Astrocyte (in vitro differentiated cells and primary cell): ENCODE measurements around the gene SPP2. TPM values are rescaled to one million over a fixed set of nuclear protein-coding genes. Genes with fewer than 3 reads are reported as not detected.

ENCODE experiments used
- DNase-seq: peaks from one replicate; pipeline ENCODE4 v3.0.0-alpha.2; 2010; ENCODE audit warnings: low read depth
- FAIRE-seq: peaks from 2 replicates; lab custom pipeline; 2011; peaks lifted over from hg19 to GRCh38; lab: Jason Lieb, UNC
- H2AFZ ChIP-seq: 2 replicates; pipeline ENCODE4 v1.6.0; 2012; ENCODE audit warnings: low read depth, low read length, inconsistent platforms
- H3K27ac ChIP-seq: 2 replicates; pipeline ENCODE4 v1.5.1; 2011; ENCODE audit warnings: low read depth, low read length, inconsistent platforms
- H3K27me3 ChIP-seq: 2 replicates; pipeline ENCODE4 v1.6.0; 2011; ENCODE audit warnings: low read length, inconsistent platforms; ENCODE audit not compliant: insufficient read depth
- H3K36me3 ChIP-seq: 2 replicates; pipeline ENCODE4 v1.5.1; 2011; ENCODE audit warnings: low read length, inconsistent platforms; ENCODE audit not compliant: insufficient read depth
- H3K4me1 ChIP-seq: 2 replicates; pipeline ENCODE4 v1.5.1; 2011; ENCODE audit warnings: low read length, inconsistent platforms; ENCODE audit not compliant: insufficient read depth
- H3K4me2 ChIP-seq: 2 replicates; pipeline ENCODE4 v1.6.0; 2012; ENCODE audit warnings: low read length, inconsistent platforms
- H3K4me3 ChIP-seq: 2 replicates; pipeline ENCODE4 v1.5.1; 2011; ENCODE audit warnings: low read depth, mild to moderate bottlenecking, low read length, inconsistent platforms; ENCODE audit not compliant: insufficient read depth
- H3K79me2 ChIP-seq: 2 replicates; pipeline ENCODE4 v1.6.0; 2012; ENCODE audit warnings: mild to moderate bottlenecking, low read length, inconsistent platforms; ENCODE audit not compliant: insufficient read depth
- H3K9ac ChIP-seq: 2 replicates; pipeline ENCODE4 v1.6.0; 2012; ENCODE audit warnings: mild to moderate bottlenecking, low read length, inconsistent platforms
- H3K9me3 ChIP-seq: 2 replicates; pipeline ENCODE4 v1.5.1; 2012; ENCODE audit warnings: low read depth, mild to moderate bottlenecking, low read length, inconsistent platforms; ENCODE audit not compliant: insufficient read depth
- H4K20me1 ChIP-seq: 2 replicates; pipeline ENCODE4 v1.6.0; 2012; ENCODE audit warnings: low read length, inconsistent platforms; ENCODE audit not compliant: insufficient read depth
- H3K27ac Mint-ChIP-seq: one replicate; pipeline ENCODE4 v1.8.0; 2021; ENCODE audit warnings: mild to moderate bottlenecking, mixed read lengths; ENCODE audit not compliant: unreplicated experiment
- H3K27me3 Mint-ChIP-seq: one replicate; pipeline ENCODE4 v1.8.0; 2021; ENCODE audit warnings: low read depth, mixed read lengths; ENCODE audit not compliant: unreplicated experiment
- H3K36me3 Mint-ChIP-seq: one replicate; pipeline ENCODE4 v1.8.0; 2021; ENCODE audit warnings: low read depth, mixed read lengths; ENCODE audit not compliant: unreplicated experiment
- H3K4me1 Mint-ChIP-seq: one replicate; pipeline ENCODE4 v1.8.0; 2021; ENCODE audit warnings: low read depth, mixed read lengths; ENCODE audit not compliant: unreplicated experiment
- H3K4me3 Mint-ChIP-seq: one replicate; pipeline ENCODE4 v1.8.0; 2021; ENCODE audit warnings: mild to moderate bottlenecking, moderate library complexity, mixed read lengths; ENCODE audit not compliant: unreplicated experiment
- H3K9me3 Mint-ChIP-seq: one replicate; pipeline ENCODE4 v1.8.0; 2021; ENCODE audit warnings: mild to moderate bottlenecking, mixed read lengths; ENCODE audit not compliant: unreplicated experiment
- EZH2 ChIP-seq: IDR thresholded peaks from 2 replicates; pipeline ENCODE4 v1.6.1; 2012; ENCODE audit warnings: mild to moderate bottlenecking, low read length, inconsistent platforms; ENCODE audit not compliant: insufficient read depth
- total RNA-seq: library from RNA; stranded (reverse); gene quantifications from 2 replicates; pipeline ENCODE4 v1.2.1, GENCODE V29; 2021
- TF ChIP-seq, protein P1 (sequence below): IDR thresholded peaks from 2 replicates; pipeline ENCODE4 v1.5.1; 2011; ENCODE audit warnings: low read depth, mild to moderate bottlenecking, inconsistent platforms, low read length, moderate library complexity; ENCODE audit not compliant: insufficient read depth

Gene SPP2
- total RNA-seq, 1 donor from 2014 or later = not detected

DNA sequence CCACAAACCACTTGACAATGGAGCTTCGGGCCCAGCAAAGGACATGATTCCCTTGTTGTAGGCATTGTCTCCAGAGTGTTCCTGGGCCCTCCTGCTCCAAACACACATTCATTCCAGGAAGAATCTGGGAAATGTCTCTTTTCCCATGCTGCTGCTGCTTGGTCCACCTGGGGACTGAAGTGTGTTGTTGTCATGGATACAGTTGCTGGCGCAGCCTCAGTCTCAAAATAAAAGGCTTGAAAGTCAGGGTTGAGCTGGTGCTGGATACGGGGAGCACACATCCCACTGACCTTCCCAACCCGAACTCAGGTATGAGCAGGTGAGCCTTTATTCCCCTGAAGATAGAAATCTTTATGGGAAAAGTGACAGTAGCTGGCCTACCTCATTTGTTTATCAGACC is 30.6 kb upstream of the SPP2 start:
- FAIRE-seq = no peak

DNA sequence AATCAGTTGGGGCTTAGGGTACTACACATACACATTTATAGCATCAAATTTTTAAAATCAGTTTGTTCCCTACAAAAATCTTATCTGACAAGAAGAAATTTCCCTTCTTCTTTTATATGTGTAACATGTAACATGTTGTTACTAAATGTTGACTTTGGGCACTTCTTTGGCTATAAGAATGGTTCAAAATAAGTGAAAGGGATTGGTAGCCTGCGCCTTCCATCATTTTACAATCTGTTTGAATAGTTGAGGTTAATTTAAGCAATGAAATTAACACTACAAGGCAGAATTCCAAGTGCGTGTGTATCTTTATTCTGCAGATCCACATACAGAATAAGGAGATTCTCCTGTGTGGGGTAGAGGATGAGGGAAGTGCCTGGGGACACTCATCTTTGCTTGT is 30.2 kb upstream of the SPP2 start:
- no peak overlapping the region for H3K27ac Mint-ChIP-seq
- Histone ChIP-seq H3K79me2 (no peaks in the 10 kb centered on the region), H3K27me3 (no peaks in the 10 kb centered on the region), H3K4me1 (no peaks in the 10 kb centered on the region), H3K4me3 (no peak overlapping the region), H4K20me1 (no peaks in the 10 kb centered on the region), H3K9ac (no peak overlapping the region), H3K4me2 (no peak overlapping the region), H2AFZ (no peak overlapping the region), H3K27ac (no peak overlapping the region), H3K36me3 (no peaks in the 10 kb centered on the region), H3K9me3 (peaks cover 4% of the 10 kb centered on the region)
- TF ChIP-seq EZH2 = no peak
- TF ChIP-seq, protein P1, sequence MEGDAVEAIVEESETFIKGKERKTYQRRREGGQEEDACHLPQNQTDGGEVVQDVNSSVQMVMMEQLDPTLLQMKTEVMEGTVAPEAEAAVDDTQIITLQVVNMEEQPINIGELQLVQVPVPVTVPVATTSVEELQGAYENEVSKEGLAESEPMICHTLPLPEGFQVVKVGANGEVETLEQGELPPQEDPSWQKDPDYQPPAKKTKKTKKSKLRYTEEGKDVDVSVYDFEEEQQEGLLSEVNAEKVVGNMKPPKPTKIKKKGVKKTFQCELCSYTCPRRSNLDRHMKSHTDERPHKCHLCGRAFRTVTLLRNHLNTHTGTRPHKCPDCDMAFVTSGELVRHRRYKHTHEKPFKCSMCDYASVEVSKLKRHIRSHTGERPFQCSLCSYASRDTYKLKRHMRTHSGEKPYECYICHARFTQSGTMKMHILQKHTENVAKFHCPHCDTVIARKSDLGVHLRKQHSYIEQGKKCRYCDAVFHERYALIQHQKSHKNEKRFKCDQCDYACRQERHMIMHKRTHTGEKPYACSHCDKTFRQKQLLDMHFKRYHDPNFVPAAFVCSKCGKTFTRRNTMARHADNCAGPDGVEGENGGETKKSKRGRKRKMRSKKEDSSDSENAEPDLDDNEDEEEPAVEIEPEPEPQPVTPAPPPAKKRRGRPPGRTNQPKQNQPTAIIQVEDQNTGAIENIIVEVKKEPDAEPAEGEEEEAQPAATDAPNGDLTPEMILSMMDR = no peak
- FAIRE-seq (no peak), DNase-seq (no peak)
- no peak overlapping the region for H3K4me3 Mint-ChIP-seq
- no peaks in the 10 kb centered on the region for H3K4me1 Mint-ChIP-seq
- peaks cover 3% of the 10 kb centered on the region for H3K27me3 Mint-ChIP-seq
- peaks cover 4% of the 10 kb centered on the region for H3K36me3 Mint-ChIP-seq
- H3K9me3 Mint-ChIP-seq = peaks cover 16% of the 10 kb centered on the region

More for the DNA sequence above, 30.6 kb upstream of the SPP2 start:
- Mint-ChIP-seq H3K27ac (no peak overlapping the region), H3K36me3 (peaks cover 4% of the 10 kb centered on the region), H3K4me1 (no peaks in the 10 kb centered on the region), H3K9me3 (peaks cover 16% of the 10 kb centered on the region), H3K4me3 (no peak overlapping the region), H3K27me3 (peaks cover 3% of the 10 kb centered on the region)
- H2AFZ ChIP-seq = no peak overlapping the region
- H4K20me1 ChIP-seq = no peaks in the 10 kb centered on the region
- H3K9ac ChIP-seq = no peak overlapping the region
- TF ChIP-seq, protein P1 = no peak
- TF ChIP-seq EZH2 = no peak
- no peak for DNase-seq
- H3K4me3 ChIP-seq = no peak overlapping the region
- no peaks in the 10 kb centered on the region for H3K27me3 ChIP-seq
- H3K4me1 ChIP-seq = no peaks in the 10 kb centered on the region
- H3K36me3 ChIP-seq = no peaks in the 10 kb centered on the region
- peaks cover 4% of the 10 kb centered on the region for H3K9me3 ChIP-seq
- no peak overlapping the region for H3K27ac ChIP-seq
- no peaks in the 10 kb centered on the region for H3K79me2 ChIP-seq
- no peak overlapping the region for H3K4me2 ChIP-seq

GRCh38 chr2:234022424-234022823 is 28.1 kb upstream of the SPP2 start:
- no peak overlapping the region for H3K27ac ChIP-seq
- Mint-ChIP-seq H3K36me3 (peaks cover 4% of the 10 kb centered on the region), H3K9me3 (peaks cover 16% of the 10 kb centered on the region), H3K27me3 (peaks cover 11% of the 10 kb centered on the region), H3K27ac (no peak overlapping the region), H3K4me3 (no peak overlapping the region), H3K4me1 (peaks cover 5% of the 10 kb centered on the region)
- H3K4me2 ChIP-seq = no peak overlapping the region
- peaks cover 4% of the 10 kb centered on the region for H3K9me3 ChIP-seq
- TF ChIP-seq, protein P1 = no peak
- no peak for FAIRE-seq
- no peaks in the 10 kb centered on the region for H3K79me2 ChIP-seq
- H3K4me3 ChIP-seq = no peak overlapping the region
- no peaks in the 10 kb centered on the region for H4K20me1 ChIP-seq
- no peak overlapping the region for H3K9ac ChIP-seq
- peaks cover 13% of the 10 kb centered on the region for H3K4me1 ChIP-seq
- H2AFZ ChIP-seq = no peak overlapping the region
- no peaks in the 10 kb centered on the region for H3K27me3 ChIP-seq
- DNase-seq = peak; percentile 13
- H3K36me3 ChIP-seq = no peaks in the 10 kb centered on the region
